ENCODE results near the gene SBF1.

Gene SBF1

GRCh38 chr22:50507421-50507990 is 32.7 kb upstream of the SBF1 start, which contains the start of gene LMF2:
Gene LMF2 (minus strand): TSS chr22:50507702. CDS start chr22:50507675, 27 bp downstream.
- DNase-seq (ENCODE audit: low read depth, low spot score): no peak

GRCh38 chr22:50506611-50507420 is 32.0 kb upstream of the SBF1 start:
- DNase-seq (ENCODE audit: low read depth, low spot score): peak; percentile 25

GRCh38 chr22:50505776-50506610 is 31.2 kb upstream of the SBF1 start:
- no peak for DNase-seq (ENCODE audit: low read depth, low spot score)

GRCh38 chr22:50505276-50505775 is 30.5 kb upstream of the SBF1 start:
- no peak for DNase-seq (ENCODE audit: low read depth, low spot score)

- DNase-seq (ENCODE audit: low read depth, low spot score): no peak
These were observed 29.8 kb upstream of the SBF1 start for GRCh38 chr22:50504369-50505211.

- no peak for DNase-seq (ENCODE audit: low read depth, low spot score)
These were observed 28.8 kb upstream of the SBF1 start for GRCh38 chr22:50503475-50504145.

GRCh38 chr22:50502628-50503474 is 28.0 kb upstream of the SBF1 start:
- no peak for DNase-seq (ENCODE audit: low read depth, low spot score)

GRCh38 chr22:50502096-50502495 is 27.3 kb upstream of the SBF1 start:
- no peak for DNase-seq (ENCODE audit: low read depth, low spot score)

- no peak for DNase-seq (ENCODE audit: low read depth, low spot score)
These were observed 25.6 kb upstream of the SBF1 start for GRCh38 chr22:50500452-50500851.

GRCh38 chr22:50498322-50498890 is 23.6 kb upstream of the SBF1 start:
- DNase-seq (ENCODE audit: low read depth, low spot score): peak; percentile 73

- DNase-seq (ENCODE audit: low read depth, low spot score): no peak
These were observed 22.3 kb upstream of the SBF1 start for GRCh38 chr22:50497093-50497492.

- DNase-seq (ENCODE audit: low read depth, low spot score): no peak
These were observed 15.9 kb upstream of the SBF1 start for GRCh38 chr22:50490531-50491308.

- DNase-seq (ENCODE audit: low read depth, low spot score): no peak
These were observed 14.8 kb upstream of the SBF1 start for GRCh38 chr22:50489363-50490243.

GRCh38 chr22:50488886-50489285 is 14.1 kb upstream of the SBF1 start:
- no peak for DNase-seq (ENCODE audit: low read depth, low spot score)

GRCh38 chr22:50488006-50488677 is 13.3 kb upstream of the SBF1 start:
- no peak for DNase-seq (ENCODE audit: low read depth, low spot score)

- no peak for DNase-seq (ENCODE audit: low read depth, low spot score)
These were observed 12.6 kb upstream of the SBF1 start for GRCh38 chr22:50487290-50488005.

Measured in astrocyte of the hippocampus (primary cell).